OCI-LY3 (cell line): ENCODE results near the gene COL8A2.

ENCODE experiments used
- H2AFZ ChIP-seq: fragments of 200-600, 300-600 bp; shearing (Covaris generic); 2 replicates; pipeline ENCODE4 v1.6.0; 2014; ENCODE audit warnings: antibody characterized with exemption, low read depth, low read length
- H3K27ac ChIP-seq: fragments of 200-600, 300-600 bp; sonication (generic); 2 replicates; pipeline ENCODE4 v1.5.1; 2014; ENCODE audit warnings: mild to moderate bottlenecking, low read length, moderate library complexity, mixed read lengths
- H3K27me3 ChIP-seq: fragments of 200-600, 300-600 bp; sonication (generic); 2 replicates; pipeline ENCODE4 v1.6.1; 2014; ENCODE audit warnings: low read depth, low read length, mixed read lengths
- H3K36me3 ChIP-seq: fragments of 200-600, 300-600 bp; sonication (generic); replicated peaks from 2 replicates; pipeline ENCODE3; 2014; ENCODE audit warnings: low read depth, low read length, mixed read lengths
- H3K4me1 ChIP-seq: fragments of 300-600, 200-600 bp; sonication (generic); 2 replicates; pipeline ENCODE4 v1.6.1; 2014; ENCODE audit warnings: low read length, mixed read lengths
- H3K4me2 ChIP-seq: fragments of 200-600, 300-600 bp; sonication (generic); 2 replicates; pipeline ENCODE4 v1.6.1; 2014; ENCODE audit warnings: low read length, mixed read lengths
- H3K4me3 ChIP-seq: fragments of 300-600, 200-600 bp; sonication (generic); 2 replicates; pipeline ENCODE4 v1.5.1; 2014; ENCODE audit warnings: antibody characterized with exemption, mild to moderate bottlenecking, low read length, moderate library complexity
- H3K79me2 ChIP-seq: fragments of 300-600, 200-600 bp; shearing (Covaris generic); 2 replicates; pipeline ENCODE4 v1.6.1; 2014; ENCODE audit warnings: mild to moderate bottlenecking, low read length, mixed read lengths
- H3K9ac ChIP-seq: fragments of 300-600, 200-600 bp; shearing (Covaris generic); 2 replicates; pipeline ENCODE4 v1.6.0; 2014; ENCODE audit warnings: mild to moderate bottlenecking, low read length, moderate library complexity
- H3K9me3 ChIP-seq: fragments of 200-600, 300-600 bp; shearing (Covaris generic); 2 replicates; pipeline ENCODE4 v1.6.1; 2014; ENCODE audit warnings: low read length, mixed read lengths; ENCODE audit not compliant: insufficient read depth
- H4K20me1 ChIP-seq: fragments of 200-600, 300-600 bp; sonication (generic); 2 replicates; pipeline ENCODE4 v1.6.1; 2016; ENCODE audit warnings: low read length, mixed read lengths; ENCODE audit not compliant: insufficient read depth
- CTCF ChIP-seq: fragments of 200-600, 300-600 bp; sonication (generic); IDR thresholded peaks from 2 replicates; pipeline ENCODE4 v1.5.1; 2014; ENCODE audit warnings: antibody characterized with exemption, low read length, low read depth
- EZH2phosphoT487 ChIP-seq: fragments of 200-600 bp; shearing (Covaris generic); IDR thresholded peaks from 2 replicates; pipeline ENCODE4 v1.6.1; 2018; ENCODE audit warnings: antibody characterized with exemption, mixed run types, low read depth

The COL8A2 gene

GRCh38 chr1:36115931-36116330 lies 9.1 kb downstream of the COL8A2 start:
- Histone ChIP-seq H3K4me3 (no peak overlapping the region), H3K9me3 (no peaks in the 10 kb centered on the region), H2AFZ (no peak overlapping the region), H4K20me1 (no peaks in the 10 kb centered on the region), H3K4me2 (no peak overlapping the region; the same call in 1 of the 2 replicates), H3K4me1 (peaks cover 9% of the 10 kb centered on the region), H3K79me2 (no peaks in the 10 kb centered on the region), H3K27ac (no peak overlapping the region), H3K9ac (no peak overlapping the region), H3K27me3 (no peaks in the 10 kb centered on the region), H3K36me3 (no peaks in the 10 kb centered on the region)
- TF ChIP-seq CTCF (no peak), EZH2phosphoT487 (no peak)

- no peak overlapping the region for H3K4me2 ChIP-seq
- no peak overlapping the region for H3K27ac ChIP-seq
- H3K79me2 ChIP-seq, result no peaks in the 10 kb centered on the region
- no peaks in the 10 kb centered on the region for H3K27me3 ChIP-seq
- no peak for TF ChIP-seq EZH2phosphoT487
- no peak overlapping the region for H3K9ac ChIP-seq
- peaks cover 9% of the 10 kb centered on the region for H3K4me1 ChIP-seq
- no peaks in the 10 kb centered on the region for H3K36me3 ChIP-seq
- no peaks in the 10 kb centered on the region for H3K9me3 ChIP-seq
- H4K20me1 ChIP-seq, result no peaks in the 10 kb centered on the region
- no peak overlapping the region for H2AFZ ChIP-seq
- no peak overlapping the region for H3K4me3 ChIP-seq
Measured at GRCh38 chr1:36115200-36115669, 9.8 kb downstream of the COL8A2 start.

- no peaks in the 10 kb centered on the region for H3K36me3 ChIP-seq
- H3K9ac ChIP-seq, result no peak overlapping the region
- H3K4me2 ChIP-seq, result no peak overlapping the region
- H3K27me3 ChIP-seq, result no peaks in the 10 kb centered on the region
- H3K9me3 ChIP-seq, result no peaks in the 10 kb centered on the region
- H4K20me1 ChIP-seq, result no peaks in the 10 kb centered on the region
- H3K4me1 ChIP-seq, result peaks cover 9% of the 10 kb centered on the region
- no peak overlapping the region for H2AFZ ChIP-seq
- no peak for TF ChIP-seq CTCF
- no peak for TF ChIP-seq EZH2phosphoT487
- no peak overlapping the region for H3K4me3 ChIP-seq
- no peaks in the 10 kb centered on the region for H3K79me2 ChIP-seq
- no peak overlapping the region for H3K27ac ChIP-seq
Measured at GRCh38 chr1:36114371-36114770, 10.7 kb downstream of the COL8A2 start.

- no peaks in the 10 kb centered on the region for H3K9me3 ChIP-seq
- H3K79me2 ChIP-seq, result no peaks in the 10 kb centered on the region
- no peaks in the 10 kb centered on the region for H3K36me3 ChIP-seq
- no peaks in the 10 kb centered on the region for H4K20me1 ChIP-seq
- no peak overlapping the region for H3K27ac ChIP-seq
- peaks cover 9% of the 10 kb centered on the region for H3K4me1 ChIP-seq
- no peaks in the 10 kb centered on the region for H3K27me3 ChIP-seq
- H2AFZ ChIP-seq, result no peak overlapping the region
- TF ChIP-seq EZH2phosphoT487, result no peak
- TF ChIP-seq CTCF, result no peak
- no peak overlapping the region for H3K4me3 ChIP-seq
- no peak overlapping the region for H3K4me2 ChIP-seq
- H3K9ac ChIP-seq, result no peak overlapping the region
Measured at GRCh38 chr1:36112823-36113222, 12.2 kb downstream of the COL8A2 start.

GRCh38 chr1:36111151-36111550 lies 13.9 kb downstream of the COL8A2 start:
- Histone ChIP-seq H3K79me2 (no peaks in the 10 kb centered on the region), H3K4me1 (peaks cover 6% of the 10 kb centered on the region), H3K36me3 (no peaks in the 10 kb centered on the region), H3K9ac (no peak overlapping the region), H2AFZ (no peak overlapping the region), H3K27me3 (no peaks in the 10 kb centered on the region), H3K4me2 (no peak overlapping the region), H3K27ac (no peak overlapping the region), H3K4me3 (no peak overlapping the region), H4K20me1 (no peaks in the 10 kb centered on the region), H3K9me3 (no peaks in the 10 kb centered on the region)
- no peak for TF ChIP-seq EZH2phosphoT487
- TF ChIP-seq CTCF, result no peak
